ENCODE results near the gene ANKRD30A. TPM values are rescaled to one million over a fixed set of nuclear protein-coding genes. Genes with fewer than 3 reads are reported as not detected.

Gene ANKRD30A
- total RNA-seq, 3 donors from 2014 or later: 2.6 to 725 (median 216) TPM

DNA sequence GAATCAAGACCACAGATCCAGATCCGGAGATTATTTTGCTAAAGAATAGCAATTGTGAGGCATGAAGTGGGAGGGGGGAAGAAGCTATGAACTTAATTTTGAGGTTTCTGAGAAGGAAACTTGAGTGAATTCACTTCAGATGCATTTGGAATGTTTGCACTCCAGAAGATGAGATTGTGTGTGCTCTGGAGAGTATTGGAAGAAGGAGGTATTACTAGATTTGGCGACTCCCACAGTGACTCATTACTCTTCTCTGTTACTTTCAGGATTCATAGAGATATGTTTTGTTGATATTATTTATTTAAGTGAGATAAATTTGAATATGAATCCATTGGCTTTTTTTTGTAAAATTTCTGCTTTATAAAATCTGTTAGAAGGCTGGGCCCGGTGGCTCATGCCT, 80.7 kb downstream of the ANKRD30A start:
- intact Hi-C loops (cut with DNase I; ENCODE audit: low total_unique reads): no loop called here
- H3K4me3 ChIP-seq: no peak overlapping the region
- no peaks in the 10 kb centered on the region for H3K9me3 ChIP-seq
- TF ChIP-seq, protein P1, sequence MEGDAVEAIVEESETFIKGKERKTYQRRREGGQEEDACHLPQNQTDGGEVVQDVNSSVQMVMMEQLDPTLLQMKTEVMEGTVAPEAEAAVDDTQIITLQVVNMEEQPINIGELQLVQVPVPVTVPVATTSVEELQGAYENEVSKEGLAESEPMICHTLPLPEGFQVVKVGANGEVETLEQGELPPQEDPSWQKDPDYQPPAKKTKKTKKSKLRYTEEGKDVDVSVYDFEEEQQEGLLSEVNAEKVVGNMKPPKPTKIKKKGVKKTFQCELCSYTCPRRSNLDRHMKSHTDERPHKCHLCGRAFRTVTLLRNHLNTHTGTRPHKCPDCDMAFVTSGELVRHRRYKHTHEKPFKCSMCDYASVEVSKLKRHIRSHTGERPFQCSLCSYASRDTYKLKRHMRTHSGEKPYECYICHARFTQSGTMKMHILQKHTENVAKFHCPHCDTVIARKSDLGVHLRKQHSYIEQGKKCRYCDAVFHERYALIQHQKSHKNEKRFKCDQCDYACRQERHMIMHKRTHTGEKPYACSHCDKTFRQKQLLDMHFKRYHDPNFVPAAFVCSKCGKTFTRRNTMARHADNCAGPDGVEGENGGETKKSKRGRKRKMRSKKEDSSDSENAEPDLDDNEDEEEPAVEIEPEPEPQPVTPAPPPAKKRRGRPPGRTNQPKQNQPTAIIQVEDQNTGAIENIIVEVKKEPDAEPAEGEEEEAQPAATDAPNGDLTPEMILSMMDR (IDR thresholded peaks at IDR 0.05): no peak
- no peak for TF ChIP-seq POLR2AphosphoS5 (IDR thresholded peaks at IDR 0.05)
- TF ChIP-seq POLR2A (IDR thresholded peaks at IDR 0.05): no peak
- H3K27me3 ChIP-seq: no peaks in the 10 kb centered on the region
- no peak overlapping the region for H3K27ac ChIP-seq
- DNase-seq (ENCODE audit: low spot score in 2 of 2): no peak
- H3K36me3 ChIP-seq: no peaks in the 10 kb centered on the region
- no peaks in the 10 kb centered on the region for H3K4me1 ChIP-seq

- no peaks in the 10 kb centered on the region for H3K4me1 ChIP-seq
- no peak for TF ChIP-seq POLR2A (IDR thresholded peaks at IDR 0.05)
- TF ChIP-seq, protein P1 (IDR thresholded peaks at IDR 0.05): no peak
- TF ChIP-seq POLR2AphosphoS5 (IDR thresholded peaks at IDR 0.05): no peak
- H3K9me3 ChIP-seq: no peaks in the 10 kb centered on the region
- H3K27ac ChIP-seq: no peak overlapping the region
- no peak for DNase-seq (ENCODE audit: low spot score in 2 of 2)
- intact Hi-C loops (cut with DNase I; ENCODE audit: low total_unique reads): no loop called here
- H3K27me3 ChIP-seq: no peaks in the 10 kb centered on the region
- H3K4me3 ChIP-seq: no peak overlapping the region
- no peaks in the 10 kb centered on the region for H3K36me3 ChIP-seq
Measured at GRCh38 chr10:37220866-37221265, 95.5 kb downstream of the ANKRD30A start.

- H3K4me3 ChIP-seq: no peak overlapping the region
- TF ChIP-seq POLR2AphosphoS5 (IDR thresholded peaks at IDR 0.05) (no peak), POLR2A (IDR thresholded peaks at IDR 0.05) (no peak)
- TF ChIP-seq, protein P1 (IDR thresholded peaks at IDR 0.05): no peak
Measured at GRCh38 chr10:37222046-37222445, 96.6 kb downstream of the ANKRD30A start.

DNA sequence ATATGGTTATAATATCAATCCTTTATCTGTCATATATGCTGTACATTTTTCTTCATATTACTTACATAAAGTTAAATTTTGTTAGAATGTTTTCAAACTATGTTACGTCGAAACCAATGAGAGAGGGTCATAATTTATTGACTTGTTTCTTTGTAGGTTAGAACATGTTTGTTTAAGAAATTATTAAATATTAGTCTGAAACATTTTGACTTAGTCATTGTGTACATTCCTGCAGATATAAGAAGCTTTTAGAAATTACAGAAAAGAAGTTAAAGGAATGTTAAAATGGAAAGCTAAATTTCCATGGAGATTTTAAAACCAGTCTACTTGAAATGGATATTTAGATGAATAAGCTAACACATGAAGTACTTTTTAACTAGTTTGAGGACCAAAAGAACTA, 99.8 kb downstream of the ANKRD30A start:
- H3K27me3 ChIP-seq: no peaks in the 10 kb centered on the region
- intact Hi-C loops (cut with DNase I; ENCODE audit: low total_unique reads): no loop called here
- no peaks in the 10 kb centered on the region for H3K36me3 ChIP-seq
- TF ChIP-seq POLR2AphosphoS5 (IDR thresholded peaks at IDR 0.05): no peak
- TF ChIP-seq, protein P1 (IDR thresholded peaks at IDR 0.05): no peak
- TF ChIP-seq POLR2A (IDR thresholded peaks at IDR 0.05): no peak
- DNase-seq (ENCODE audit: low spot score in 2 of 2): no peak
- H3K27ac ChIP-seq: no peak overlapping the region
- H3K4me1 ChIP-seq: no peaks in the 10 kb centered on the region
- no peaks in the 10 kb centered on the region for H3K9me3 ChIP-seq
- no peak overlapping the region for H3K4me3 ChIP-seq

More at GRCh38 chr10:37222046-37222445, 96.6 kb downstream of the ANKRD30A start:
- Histone ChIP-seq H3K4me1 (no peaks in the 10 kb centered on the region), H3K36me3 (no peaks in the 10 kb centered on the region), H3K27ac (no peak overlapping the region), H3K27me3 (no peaks in the 10 kb centered on the region), H3K9me3 (no peaks in the 10 kb centered on the region)
- no peak for DNase-seq (ENCODE audit: low spot score in 2 of 2)
- intact Hi-C loops (cut with DNase I; ENCODE audit: low total_unique reads): no loop called here

DNA sequence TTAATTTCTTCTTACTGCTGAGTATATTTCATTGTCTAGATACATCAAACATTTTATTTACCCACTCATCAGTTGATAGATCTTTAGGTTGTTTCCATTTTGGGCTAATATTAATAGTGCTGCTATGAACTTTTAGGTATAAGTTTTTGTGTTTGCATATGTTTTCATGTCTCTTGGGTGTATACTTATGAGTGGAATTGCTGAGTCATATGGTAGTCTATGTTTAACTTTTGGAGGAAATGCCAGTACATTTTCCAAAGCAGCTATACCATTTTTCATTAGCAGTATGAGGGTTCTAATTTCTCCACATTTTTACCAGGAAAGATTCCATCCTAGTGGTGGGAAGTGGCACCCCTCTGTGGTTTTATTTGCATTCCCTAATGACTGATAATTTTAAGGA, 101.1 kb downstream of the ANKRD30A start:
- TF ChIP-seq POLR2A (IDR thresholded peaks at IDR 0.05): no peak
- no peak for TF ChIP-seq POLR2AphosphoS5 (IDR thresholded peaks at IDR 0.05)
- TF ChIP-seq, protein P1 (IDR thresholded peaks at IDR 0.05): no peak
- intact Hi-C loops (cut with DNase I; ENCODE audit: low total_unique reads): no loop called here

More for the DNA sequence above, 101.1 kb downstream of the ANKRD30A start:
- Histone ChIP-seq H3K4me3 (no peak overlapping the region), H3K4me1 (no peaks in the 10 kb centered on the region), H3K36me3 (no peaks in the 10 kb centered on the region), H3K9me3 (no peaks in the 10 kb centered on the region), H3K27ac (no peak overlapping the region), H3K27me3 (no peaks in the 10 kb centered on the region)
- no peak for DNase-seq (ENCODE audit: low spot score in 2 of 2)
